Measurements from ENCODE around the gene FIGLA.

The FIGLA gene

GRCh38 chr2:70750320-70750719 lies 40.1 kb downstream of the FIGLA start:
- H3K79me2 ChIP-seq (ENCODE audit: control insufficient read depth, low read length), result no peaks in the 10 kb centered on the region
- H3K4me2 ChIP-seq (ENCODE audit: low read length), result no peak overlapping the region
- no peaks in the 10 kb centered on the region for H3K27me3 ChIP-seq (ENCODE audit: control insufficient read depth, low read length)
- H3F3A ChIP-seq (ENCODE audit: control insufficient read depth, insufficient read depth), result no peaks in the 10 kb centered on the region
- TF ChIP-seq CTCF (IDR thresholded peaks at IDR 0.05; ENCODE audit: low read depth, low read length, poor library complexity, severe bottlenecking) (no peak), EZH2phosphoT487 (IDR thresholded peaks at IDR 0.05; ENCODE audit: borderline replicate concordance, low read length) (no peak)
- H3K36me3 ChIP-seq (ENCODE audit: control insufficient read depth, low read length), result no peaks in the 10 kb centered on the region
- H3K4me1 ChIP-seq (ENCODE audit: control insufficient read depth, low read length), result no peaks in the 10 kb centered on the region
- no peaks in the 10 kb centered on the region; the same call in 1 of the 2 replicates for H3K9me3 ChIP-seq (ENCODE audit: control insufficient read depth, insufficient read depth, low read length)
- H3K27ac ChIP-seq (ENCODE audit: low read depth, low read length), result no peak overlapping the region
- no peak overlapping the region for H3K4me3 ChIP-seq (ENCODE audit: low read length)
- no peaks in the 10 kb centered on the region for H3K9me2 ChIP-seq (replicated peaks; ENCODE audit: control insufficient read depth, low read length)
- no peaks in the 10 kb centered on the region for H4K20me1 ChIP-seq (ENCODE audit: control insufficient read depth, insufficient read depth, low read depth, low read length)

GRCh38 chr2:70748002-70748784 lies 42.2 kb downstream of the FIGLA start:
- Histone ChIP-seq H3K27me3 (ENCODE audit: control insufficient read depth, low read length) (no peaks in the 10 kb centered on the region), H3K9me3 (ENCODE audit: control insufficient read depth, insufficient read depth, low read length) (no peaks in the 10 kb centered on the region; the same call in 1 of the 2 replicates), H3K27ac (ENCODE audit: low read depth, low read length) (no peak overlapping the region), H3K36me3 (ENCODE audit: control insufficient read depth, low read length) (no peaks in the 10 kb centered on the region), H3K4me2 (ENCODE audit: low read length) (no peak overlapping the region), H3K79me2 (ENCODE audit: control insufficient read depth, low read length) (no peaks in the 10 kb centered on the region), H3K9me2 (replicated peaks; ENCODE audit: control insufficient read depth, low read length) (no peaks in the 10 kb centered on the region), H3K4me3 (ENCODE audit: low read length) (no peak overlapping the region), H3F3A (ENCODE audit: control insufficient read depth, insufficient read depth) (no peaks in the 10 kb centered on the region), H3K4me1 (ENCODE audit: control insufficient read depth, low read length) (no peaks in the 10 kb centered on the region), H4K20me1 (ENCODE audit: control insufficient read depth, insufficient read depth, low read depth, low read length) (no peaks in the 10 kb centered on the region)
- TF ChIP-seq EZH2phosphoT487 (IDR thresholded peaks at IDR 0.05; ENCODE audit: borderline replicate concordance, low read length), result no peak
- TF ChIP-seq CTCF (IDR thresholded peaks at IDR 0.05; ENCODE audit: low read depth, low read length, poor library complexity, severe bottlenecking), result no peak

- Histone ChIP-seq H3K9me2 (replicated peaks; ENCODE audit: control insufficient read depth, low read length) (no peaks in the 10 kb centered on the region), H3K27ac (ENCODE audit: low read depth, low read length) (no peak overlapping the region), H3K4me3 (ENCODE audit: low read length) (no peak overlapping the region), H3K4me1 (ENCODE audit: control insufficient read depth, low read length) (no peaks in the 10 kb centered on the region), H4K20me1 (ENCODE audit: control insufficient read depth, insufficient read depth, low read depth, low read length) (no peaks in the 10 kb centered on the region), H3K27me3 (ENCODE audit: control insufficient read depth, low read length) (no peaks in the 10 kb centered on the region), H3K4me2 (ENCODE audit: low read length) (no peak overlapping the region), H3K9me3 (ENCODE audit: control insufficient read depth, insufficient read depth, low read length) (no peaks in the 10 kb centered on the region; the same call in 1 of the 2 replicates), H3F3A (ENCODE audit: control insufficient read depth, insufficient read depth) (no peaks in the 10 kb centered on the region), H3K79me2 (ENCODE audit: control insufficient read depth, low read length) (no peaks in the 10 kb centered on the region), H3K36me3 (ENCODE audit: control insufficient read depth, low read length) (no peaks in the 10 kb centered on the region)
- TF ChIP-seq EZH2phosphoT487 (IDR thresholded peaks at IDR 0.05; ENCODE audit: borderline replicate concordance, low read length) (no peak), CTCF (IDR thresholded peaks at IDR 0.05; ENCODE audit: low read depth, low read length, poor library complexity, severe bottlenecking) (no peak)
These were observed 43.2 kb downstream of the FIGLA start for GRCh38 chr2:70747284-70747683.

Measured in DOHH2 (cell line).